ENCODE results near the gene RSBN1. TPM values are rescaled to one million over a fixed set of nuclear protein-coding genes. Genes with fewer than 3 reads are reported as not detected.
A peak's percentile ranks its signal among the peaks of the same experiment; 100 is the strongest.
"Not testable (repeated sequence)": the region's sequence is repeated elsewhere in the genome, so short reads cannot be mapped to it uniquely, and the experiment has no call there.

The RSBN1 gene
- total and polyA plus RNA-seq, 11 donors, result 2.5 to 17.8 (median 9.7) TPM

- DNase-seq (no peak), ATAC-seq (no peak)
- no peak overlapping the region for H3K4me3 ChIP-seq
- WGBS, 4 donors, result 87 to 97% (median 92%) methylated on average over 5 of the region's 5 CpGs
- intact Hi-C loops (cut with DNase I), result no loop called here
- TF ChIP-seq POLR2A (IDR thresholded peaks at IDR 0.05) (no peak), CTCF (IDR thresholded peaks at IDR 0.05) (no peak)
- H3K27me3 ChIP-seq, result no peaks in the 10 kb centered on the region
- H3K36me3 ChIP-seq, result peaks cover 0 to 72% (median 31%) of the 10 kb centered on the region in 9 donors
- H3K27ac ChIP-seq, result no peak overlapping the region
- no peaks in the 10 kb centered on the region for H3K4me1 ChIP-seq
- H3K9me3 ChIP-seq, result no peaks in the 10 kb centered on the region
Observed at GRCh38 chr1:113732802-113733201, 79.5 kb downstream of the RSBN1 start.

DNA sequence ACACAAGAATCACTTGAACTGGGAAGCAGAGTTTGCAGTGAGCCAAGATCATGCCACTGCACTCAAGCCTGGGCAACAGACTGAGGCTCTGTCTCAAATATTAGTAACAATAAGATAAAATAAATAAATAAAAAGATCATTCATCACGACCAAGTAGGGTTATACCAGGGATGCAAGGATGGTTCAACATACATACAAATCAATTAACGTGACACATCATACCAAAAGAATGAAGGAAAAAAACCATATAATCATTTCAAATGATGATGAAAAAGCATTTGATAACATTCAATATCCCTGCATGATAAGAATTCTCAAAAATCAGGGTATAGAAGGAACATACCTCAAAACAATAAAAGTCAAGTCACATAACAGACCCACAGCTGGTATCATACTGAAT lies 91.3 kb downstream of the RSBN1 start:
- Histone ChIP-seq H3K27me3 (no peaks in the 10 kb centered on the region), H3K4me1 (no peaks in the 10 kb centered on the region), H3K27ac (no peak overlapping the region), H3K4me3 (no peak overlapping the region), H3K36me3 (peaks cover 0 to 63% (median 38%) of the 10 kb centered on the region in 9 donors), H3K9me3 (peaks cover 0 to 11% (median 0%) of the 10 kb centered on the region in 12 donors)
- TF ChIP-seq POLR2A (IDR thresholded peaks at IDR 0.05) (no peak), CTCF (IDR thresholded peaks at IDR 0.05) (no peak)
- ATAC-seq, result no peak
- intact Hi-C loops (cut with DNase I), result no loop called here
- DNase-seq, result no peak
- WGBS, 4 donors, result 95 to 99% (median 98%) methylated on average over 2 of the region's 2 CpGs

DNA sequence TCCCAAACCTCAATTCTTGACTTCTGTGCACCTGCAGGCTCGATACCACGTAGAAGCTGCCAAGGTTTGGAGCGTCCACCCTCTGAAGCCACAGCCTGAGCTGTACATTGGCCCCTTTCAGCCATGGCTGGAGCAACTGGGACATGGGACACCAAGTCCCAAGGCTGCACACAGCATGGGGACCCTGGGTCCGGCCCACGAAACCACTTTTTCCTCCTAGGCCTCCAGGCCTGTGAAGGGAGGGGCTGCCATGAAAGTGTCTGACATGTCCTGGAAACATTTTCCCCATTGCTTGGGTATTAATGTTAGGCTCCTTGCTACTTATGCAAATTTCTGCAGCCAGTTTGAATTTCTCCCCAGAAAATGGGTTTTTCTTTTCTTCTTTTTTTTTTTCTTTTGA lies 93.7 kb downstream of the RSBN1 start:
- ATAC-seq; intact Hi-C loops (cut with DNase I); H3K27ac ChIP-seq; DNase-seq; H3K4me3 ChIP-seq; H3K27me3 ChIP-seq; H3K4me1 ChIP-seq: not testable (repeated sequence)
- 98 to 100% (median 98%) methylated on average over 5 of the region's 5 CpGs for WGBS, 4 donors
- Histone ChIP-seq H3K36me3 (peaks cover 0 to 51% (median 23%) of the 10 kb centered on the region in 9 donors), H3K9me3 (peaks cover 0 to 11% (median 0%) of the 10 kb centered on the region in 12 donors)

DNA sequence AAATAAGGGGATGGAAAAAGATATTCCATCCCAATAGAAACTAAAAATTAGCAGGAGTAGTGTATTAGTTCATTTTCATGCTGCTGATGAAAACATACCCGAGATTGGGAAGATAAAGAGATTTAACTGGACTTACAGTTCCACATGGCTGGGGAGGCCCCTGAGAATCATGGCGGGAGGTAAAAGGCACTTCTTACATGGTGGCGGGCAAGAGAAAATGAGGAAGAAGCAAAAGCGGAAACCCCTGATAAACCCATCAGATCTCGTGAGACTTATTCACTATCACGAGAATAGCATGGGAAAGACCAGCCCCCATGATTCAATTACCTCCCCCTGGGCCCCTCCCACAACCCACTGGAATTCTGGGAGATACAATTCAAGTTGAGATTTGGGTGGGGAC lies 94.8 kb downstream of the RSBN1 start:
- peaks cover 0 to 55% (median 25%) of the 10 kb centered on the region in 9 donors for H3K36me3 ChIP-seq
- H3K4me3 ChIP-seq; H3K27ac ChIP-seq; H3K4me1 ChIP-seq; ATAC-seq; DNase-seq; H3K27me3 ChIP-seq; intact Hi-C loops (cut with DNase I): not testable (repeated sequence)
- 95 to 99% (median 95%) methylated on average over 6 of the region's 6 CpGs for WGBS, 4 donors
- peaks cover 0 to 11% (median 0%) of the 10 kb centered on the region in 12 donors for H3K9me3 ChIP-seq

- DNase-seq (no peak), ATAC-seq (no peak)
- Histone ChIP-seq H3K27me3 (no peaks in the 10 kb centered on the region), H3K4me1 (no peaks in the 10 kb centered on the region), H3K4me3 (no peak overlapping the region), H3K27ac (no peak overlapping the region), H3K9me3 (peaks cover 0 to 11% (median 0%) of the 10 kb centered on the region in 12 donors), H3K36me3 (peaks cover 0 to 58% (median 35%) of the 10 kb centered on the region in 9 donors)
- intact Hi-C loops (cut with DNase I), result no loop called here
- WGBS, 4 donors, result 93 to 97% (median 95%) methylated on average over 3 of the region's 3 CpGs
- TF ChIP-seq CTCF (IDR thresholded peaks at IDR 0.05) (peak in 3 of 12 donors; percentile 7 to 18 (median 16)), POLR2A (IDR thresholded peaks at IDR 0.05) (no peak)
Observed at GRCh38 chr1:113714606-113715269, 97.5 kb downstream of the RSBN1 start.

Other genes starting within 250 kb of the RSBN1 start
- gene PHTF1, start 53.0 kb downstream of the RSBN1 start, total RNA-seq, result 10 to 100 TPM in 8 of 9 donors, 1 to 10 TPM in 1; 5.5 to 19.7 (median 11.9) TPM
- gene PHTF1, start 53.0 kb downstream of the RSBN1 start, polyA plus RNA-seq, result 10 to 100 TPM in 1 of 2 donors, 1 to 10 TPM in 1; 3.2 to 13.6 TPM
- 1 to 10 TPM in 2 of 9 donors, under 1 TPM in 7; 0.16 to 4.2 (median 0.60) TPM for gene PTPN22, start 59.2 kb upstream of the RSBN1 start, total RNA-seq
- under 1 TPM; 0.21 to 0.23 TPM for gene PTPN22, start 59.2 kb upstream of the RSBN1 start, polyA plus RNA-seq
- gene BCL2L15, start 75.1 kb upstream of the RSBN1 start, total RNA-seq, result under 1 TPM in 4 of 9 donors, not detected in 5; 0.07 to 0.61 (median 0.38) TPM
- under 1 TPM; 0.01 to 0.08 TPM for gene BCL2L15, start 75.1 kb upstream of the RSBN1 start, polyA plus RNA-seq
- 10 to 100 TPM in 6 of 9 donors, 1 to 10 TPM in 3; 7.3 to 17.2 (median 10.8) TPM for gene AP4B1, start 92.3 kb upstream of the RSBN1 start, total RNA-seq
- gene AP4B1, start 92.3 kb upstream of the RSBN1 start, polyA plus RNA-seq, result 1 to 10 TPM; 7.5 to 9.4 TPM
- 1 to 10 TPM; 1.2 to 6.0 (median 2.2) TPM for gene DCLRE1B, start 92.8 kb upstream of the RSBN1 start, total RNA-seq
- 1 to 10 TPM in 1 of 2 donors, under 1 TPM in 1; 0.38 to 2.8 TPM for gene DCLRE1B, start 92.8 kb upstream of the RSBN1 start, polyA plus RNA-seq
- gene HIPK1, start 116.8 kb upstream of the RSBN1 start, total RNA-seq, result 100 to 1,000 TPM in 1 of 9 donors, 10 to 100 TPM in 8; 41.8 to 102 (median 62.7) TPM
- gene HIPK1, start 116.8 kb upstream of the RSBN1 start, polyA plus RNA-seq, result 10 to 100 TPM in 1 of 2 donors, 1 to 10 TPM in 1; 7.0 to 24.9 TPM
- gene OLFML3, start 167.0 kb upstream of the RSBN1 start, total RNA-seq, result 10 to 100 TPM in 7 of 9 donors, 1 to 10 TPM in 2; 5.3 to 27.2 (median 13.5) TPM
- gene OLFML3, start 167.0 kb upstream of the RSBN1 start, polyA plus RNA-seq, result 1 to 10 TPM; 5.1 to 7.8 TPM